ENCODE measurements around the gene SH3GL3. TPM values are rescaled to one million over a fixed set of nuclear protein-coding genes. Genes with fewer than 3 reads are reported as not detected.
A peak's percentile ranks its signal among the peaks of the same experiment; 100 is the strongest.

SH3GL3 gene
- total and polyA plus RNA-seq, 2 experiments from 2014 or later = 38.2 to 87.1 TPM

DNA sequence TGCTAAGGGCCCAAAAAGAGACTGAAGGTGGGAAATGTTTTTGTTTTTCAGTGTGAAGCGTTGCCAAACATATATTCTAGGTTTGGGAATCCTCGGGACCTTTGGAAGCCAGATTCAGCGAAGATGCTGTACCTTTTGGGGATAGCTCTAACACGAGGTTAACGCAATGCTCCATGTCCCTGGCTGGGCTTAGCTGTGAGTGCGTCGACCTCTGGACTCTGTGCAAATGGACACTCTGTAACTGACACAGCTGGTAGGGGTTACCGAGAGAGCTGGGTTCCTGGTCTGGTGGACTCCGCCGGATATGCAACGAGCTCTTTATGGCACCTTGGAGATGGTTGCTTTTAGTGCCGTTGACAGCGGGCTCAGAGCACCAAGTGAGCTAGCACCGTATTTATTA lies 724 bp upstream of the SH3GL3 start:
- TF ChIP-seq, protein P1, sequence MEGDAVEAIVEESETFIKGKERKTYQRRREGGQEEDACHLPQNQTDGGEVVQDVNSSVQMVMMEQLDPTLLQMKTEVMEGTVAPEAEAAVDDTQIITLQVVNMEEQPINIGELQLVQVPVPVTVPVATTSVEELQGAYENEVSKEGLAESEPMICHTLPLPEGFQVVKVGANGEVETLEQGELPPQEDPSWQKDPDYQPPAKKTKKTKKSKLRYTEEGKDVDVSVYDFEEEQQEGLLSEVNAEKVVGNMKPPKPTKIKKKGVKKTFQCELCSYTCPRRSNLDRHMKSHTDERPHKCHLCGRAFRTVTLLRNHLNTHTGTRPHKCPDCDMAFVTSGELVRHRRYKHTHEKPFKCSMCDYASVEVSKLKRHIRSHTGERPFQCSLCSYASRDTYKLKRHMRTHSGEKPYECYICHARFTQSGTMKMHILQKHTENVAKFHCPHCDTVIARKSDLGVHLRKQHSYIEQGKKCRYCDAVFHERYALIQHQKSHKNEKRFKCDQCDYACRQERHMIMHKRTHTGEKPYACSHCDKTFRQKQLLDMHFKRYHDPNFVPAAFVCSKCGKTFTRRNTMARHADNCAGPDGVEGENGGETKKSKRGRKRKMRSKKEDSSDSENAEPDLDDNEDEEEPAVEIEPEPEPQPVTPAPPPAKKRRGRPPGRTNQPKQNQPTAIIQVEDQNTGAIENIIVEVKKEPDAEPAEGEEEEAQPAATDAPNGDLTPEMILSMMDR (IDR thresholded peaks at IDR 0.05; ENCODE audit: low read depth, low read length) = no peak
- Histone ChIP-seq H3K27me3 (no peaks in the 10 kb centered on the region), H3K4me1 (ENCODE audit: low read depth) (peaks cover 30% of the 10 kb centered on the region), H3K4me3 (peak overlapping the region; percentile 65), H3K9me3 (ENCODE audit: low read depth) (no peaks in the 10 kb centered on the region), H3K27ac (no peak overlapping the region), H3K36me3 (no peaks in the 10 kb centered on the region)
- no peak for DNase-seq (ENCODE audit: low read depth in 1 of 2, low spot score in 1 of 2)

DNA sequence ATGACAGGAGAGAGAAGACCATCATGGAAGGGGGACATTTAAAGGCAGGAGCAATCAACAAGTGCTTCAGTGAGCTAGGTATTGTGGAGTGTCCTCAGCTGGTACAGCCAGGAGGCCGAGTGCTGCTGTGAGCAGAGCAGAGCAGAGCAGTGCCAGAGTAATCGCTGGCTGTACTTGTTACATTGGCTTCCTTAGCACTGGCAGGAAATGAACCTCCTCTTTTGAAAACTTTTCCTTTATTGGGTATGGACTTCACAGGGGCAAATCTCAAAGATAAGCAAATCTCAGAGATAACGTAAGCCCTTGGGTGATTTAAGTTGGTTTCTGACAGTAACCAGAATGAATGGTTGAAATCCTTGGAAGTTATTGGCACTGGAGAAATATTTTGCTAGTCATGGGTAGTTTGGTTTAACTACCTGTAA lies 2.1 kb downstream of the SH3GL3 start:
- peak in 1 of 2 donors; percentile 53 for DNase-seq (ENCODE audit: low read depth in 1 of 2, low spot score in 1 of 2)
- Histone ChIP-seq H3K4me3 (no peak overlapping the region), H3K27ac (peak overlapping the region; percentile 60), H3K27me3 (no peaks in the 10 kb centered on the region), H3K4me1 (ENCODE audit: low read depth) (peaks cover 30% of the 10 kb centered on the region), H3K9me3 (ENCODE audit: low read depth) (no peaks in the 10 kb centered on the region), H3K36me3 (no peaks in the 10 kb centered on the region)
- TF ChIP-seq, protein P1 (IDR thresholded peaks at IDR 0.05; ENCODE audit: low read depth, low read length) = no peak

DNA sequence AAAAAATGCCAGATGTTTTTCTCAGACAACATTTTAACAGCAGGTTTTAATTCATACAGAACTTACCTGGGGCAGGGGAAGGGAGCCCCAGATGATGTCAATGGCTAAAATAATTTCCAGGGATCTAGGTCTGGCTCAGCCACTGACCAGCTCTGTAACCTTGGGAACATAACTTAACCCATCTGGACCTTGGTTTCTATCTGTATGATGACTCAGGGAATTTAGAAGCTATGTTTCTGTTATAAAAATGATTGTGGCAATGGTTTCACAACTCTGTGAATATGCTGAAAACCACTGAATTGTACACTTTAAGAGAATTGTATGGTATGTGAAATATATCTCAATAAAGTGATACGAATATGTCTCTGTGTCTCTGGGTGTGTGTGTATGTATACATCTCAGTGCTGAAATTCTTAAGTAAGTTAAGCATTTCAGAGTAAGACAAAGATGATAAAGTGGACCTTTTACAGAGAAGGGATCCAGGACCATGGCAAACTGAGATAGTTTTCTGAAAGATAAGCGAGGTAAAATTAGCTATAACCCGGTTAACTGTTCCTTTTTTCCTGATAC lies 2.9 kb downstream of the SH3GL3 start:
- no peaks in the 10 kb centered on the region for H3K36me3 ChIP-seq
- no peak overlapping the region for H3K27ac ChIP-seq
- H3K4me3 ChIP-seq = no peak overlapping the region
- TF ChIP-seq, protein P1 (IDR thresholded peaks at IDR 0.05; ENCODE audit: low read depth, low read length) = no peak
- H3K9me3 ChIP-seq (ENCODE audit: low read depth) = no peaks in the 10 kb centered on the region
- H3K4me1 ChIP-seq (ENCODE audit: low read depth) = peaks cover 28% of the 10 kb centered on the region
- no peaks in the 10 kb centered on the region for H3K27me3 ChIP-seq
- peak in 1 of 2 donors; percentile 57 for DNase-seq (ENCODE audit: low read depth in 1 of 2, low spot score in 1 of 2)

DNA sequence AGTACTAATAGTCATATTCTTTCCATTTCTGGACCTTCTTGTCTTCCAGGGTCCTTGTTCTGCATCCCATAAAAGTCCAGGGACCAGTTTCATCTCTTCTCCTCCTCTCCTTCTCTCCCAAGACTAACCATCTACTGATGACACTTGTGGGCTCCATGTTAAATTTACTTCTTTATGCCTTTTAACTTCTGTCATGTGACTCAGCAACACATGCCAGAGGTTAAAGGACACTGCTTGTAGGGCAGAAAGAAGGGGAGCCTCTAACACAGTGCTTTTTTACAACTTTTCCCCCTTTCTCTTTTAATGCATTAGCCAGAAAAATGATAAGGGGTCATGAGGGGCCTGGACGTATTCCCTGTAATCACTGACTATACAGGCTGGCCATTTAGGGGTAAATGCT lies 10.0 kb downstream of the SH3GL3 start:
- no peaks in the 10 kb centered on the region for H3K36me3 ChIP-seq
- peak overlapping the region; percentile 51 for H3K27ac ChIP-seq
- H3K9me3 ChIP-seq (ENCODE audit: low read depth) = no peaks in the 10 kb centered on the region
- H3K4me3 ChIP-seq = no peak overlapping the region
- no peaks in the 10 kb centered on the region for H3K27me3 ChIP-seq
- no peak for DNase-seq (ENCODE audit: low read depth in 1 of 2, low spot score in 1 of 2)
- H3K4me1 ChIP-seq (ENCODE audit: low read depth) = peaks cover 10% of the 10 kb centered on the region
- TF ChIP-seq, protein P1 (IDR thresholded peaks at IDR 0.05; ENCODE audit: low read depth, low read length) = no peak

GRCh38 chr15:83458381-83458780 lies 11.2 kb downstream of the SH3GL3 start:
- no peak overlapping the region for H3K4me3 ChIP-seq
- no peaks in the 10 kb centered on the region for H3K9me3 ChIP-seq (ENCODE audit: low read depth)
- TF ChIP-seq, protein P1 (IDR thresholded peaks at IDR 0.05; ENCODE audit: low read depth, low read length) = no peak
- H3K27ac ChIP-seq = no peak overlapping the region
- no peak for DNase-seq (ENCODE audit: low read depth in 1 of 2, low spot score in 1 of 2)
- H3K27me3 ChIP-seq = no peaks in the 10 kb centered on the region
- peaks cover 21% of the 10 kb centered on the region for H3K4me1 ChIP-seq (ENCODE audit: low read depth)
- no peaks in the 10 kb centered on the region for H3K36me3 ChIP-seq
